ENCODE results near the gene AP1S3.
A peak's percentile ranks its signal among the peaks of the same experiment; 100 is the strongest.

The AP1S3 gene

DNA sequence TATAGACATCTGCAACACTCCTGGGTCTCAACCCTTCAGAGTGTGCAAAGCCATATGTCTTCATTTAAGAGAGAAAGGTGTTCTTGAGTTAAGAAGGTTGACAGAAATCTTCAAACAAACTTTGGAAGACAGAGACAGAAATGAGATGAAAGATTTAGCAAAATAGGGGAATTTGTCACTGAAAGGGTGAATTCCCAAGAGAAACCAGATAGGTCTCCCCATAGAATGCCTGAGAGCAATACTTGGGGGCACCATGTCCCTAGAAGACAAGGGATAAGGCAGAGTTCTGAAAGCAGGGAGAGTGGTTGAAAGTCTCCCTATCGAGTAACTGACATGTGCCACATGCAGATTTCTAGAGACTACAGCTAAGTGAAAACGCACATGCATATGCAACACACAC is 50.0 kb downstream of the AP1S3 start:
- H3K4me3 ChIP-seq (ENCODE audit: low read depth, low read length) = no peak overlapping the region
- TF ChIP-seq, protein P1, sequence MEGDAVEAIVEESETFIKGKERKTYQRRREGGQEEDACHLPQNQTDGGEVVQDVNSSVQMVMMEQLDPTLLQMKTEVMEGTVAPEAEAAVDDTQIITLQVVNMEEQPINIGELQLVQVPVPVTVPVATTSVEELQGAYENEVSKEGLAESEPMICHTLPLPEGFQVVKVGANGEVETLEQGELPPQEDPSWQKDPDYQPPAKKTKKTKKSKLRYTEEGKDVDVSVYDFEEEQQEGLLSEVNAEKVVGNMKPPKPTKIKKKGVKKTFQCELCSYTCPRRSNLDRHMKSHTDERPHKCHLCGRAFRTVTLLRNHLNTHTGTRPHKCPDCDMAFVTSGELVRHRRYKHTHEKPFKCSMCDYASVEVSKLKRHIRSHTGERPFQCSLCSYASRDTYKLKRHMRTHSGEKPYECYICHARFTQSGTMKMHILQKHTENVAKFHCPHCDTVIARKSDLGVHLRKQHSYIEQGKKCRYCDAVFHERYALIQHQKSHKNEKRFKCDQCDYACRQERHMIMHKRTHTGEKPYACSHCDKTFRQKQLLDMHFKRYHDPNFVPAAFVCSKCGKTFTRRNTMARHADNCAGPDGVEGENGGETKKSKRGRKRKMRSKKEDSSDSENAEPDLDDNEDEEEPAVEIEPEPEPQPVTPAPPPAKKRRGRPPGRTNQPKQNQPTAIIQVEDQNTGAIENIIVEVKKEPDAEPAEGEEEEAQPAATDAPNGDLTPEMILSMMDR (IDR thresholded peaks at IDR 0.05; ENCODE audit: borderline replicate concordance, insufficient read depth, low read depth, low read length) = no peak

DNA sequence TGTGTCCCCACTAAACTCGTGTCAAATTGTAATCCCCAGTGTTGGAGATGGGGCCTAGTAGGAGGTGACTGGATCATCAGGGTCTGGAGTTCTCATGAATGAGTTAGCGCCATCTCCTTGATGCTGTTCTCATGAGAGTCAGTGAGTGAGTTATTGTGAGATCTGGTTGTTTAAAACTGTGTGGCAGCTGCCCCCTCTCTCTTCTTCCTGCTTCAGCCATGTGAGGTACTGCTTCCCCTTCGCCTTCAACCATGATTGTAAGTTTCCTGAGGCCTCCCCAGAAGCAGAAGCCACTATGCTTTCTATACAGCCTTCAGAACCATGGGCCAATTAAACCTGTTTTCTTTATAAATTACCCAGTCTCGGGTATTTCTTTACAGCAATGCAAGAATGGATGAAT is 50.4 kb downstream of the AP1S3 start:
- TF ChIP-seq, protein P1 (IDR thresholded peaks at IDR 0.05; ENCODE audit: borderline replicate concordance, insufficient read depth, low read depth, low read length) = no peak
- H3K4me3 ChIP-seq (ENCODE audit: low read depth, low read length) = no peak overlapping the region

DNA sequence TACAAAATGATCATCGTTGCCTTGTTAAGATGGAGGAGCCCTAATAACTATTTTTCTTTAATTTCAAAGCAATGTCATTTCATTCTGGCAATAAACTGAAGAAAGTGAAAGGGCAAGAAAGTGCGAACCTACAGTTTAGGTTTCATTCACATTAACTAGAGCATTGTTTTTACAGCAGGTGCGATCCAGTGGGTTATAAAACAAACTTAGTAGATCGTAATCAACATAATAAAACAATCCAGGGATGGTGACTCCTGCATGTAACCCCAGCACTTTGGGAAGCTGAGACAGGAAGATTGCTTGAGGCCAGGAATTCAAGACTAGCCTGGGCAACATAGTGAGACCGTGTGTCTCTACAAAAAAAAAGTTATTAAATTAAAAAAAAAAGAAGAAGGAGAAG is 51.1 kb downstream of the AP1S3 start:
- no peak overlapping the region for H3K4me3 ChIP-seq (ENCODE audit: low read depth, low read length)
- TF ChIP-seq, protein P1 (IDR thresholded peaks at IDR 0.05; ENCODE audit: borderline replicate concordance, insufficient read depth, low read depth, low read length) = no peak

DNA sequence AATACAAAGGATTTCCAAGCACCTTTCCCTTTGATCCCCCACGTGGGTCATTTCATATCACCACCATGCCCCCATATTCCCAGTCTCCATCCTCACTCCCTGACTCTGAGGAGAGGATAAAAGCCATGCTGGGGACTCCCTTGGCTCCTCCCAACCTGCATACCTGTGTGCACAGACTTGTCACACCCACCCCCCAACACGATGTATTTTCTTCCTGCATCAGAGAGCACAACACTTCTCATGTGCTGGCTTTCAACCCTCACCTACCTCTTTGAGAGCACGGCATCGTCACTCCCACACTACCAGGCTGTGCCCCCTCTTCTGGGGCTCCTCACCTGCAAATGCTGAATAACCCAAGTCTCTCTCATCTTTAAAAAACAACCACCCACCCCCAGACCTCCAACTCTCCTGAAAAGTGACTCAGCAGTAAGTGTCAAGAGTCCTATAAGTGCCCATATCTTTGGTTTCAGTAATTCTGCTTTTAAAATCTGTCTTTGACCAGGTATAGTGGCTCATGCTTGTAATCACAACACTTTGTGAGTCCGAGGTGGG is 53.1 kb downstream of the AP1S3 start:
- H3K4me3 ChIP-seq (ENCODE audit: low read depth, low read length) = no peak overlapping the region
- TF ChIP-seq, protein P1 (IDR thresholded peaks at IDR 0.05; ENCODE audit: borderline replicate concordance, insufficient read depth, low read depth, low read length) = no peak

DNA sequence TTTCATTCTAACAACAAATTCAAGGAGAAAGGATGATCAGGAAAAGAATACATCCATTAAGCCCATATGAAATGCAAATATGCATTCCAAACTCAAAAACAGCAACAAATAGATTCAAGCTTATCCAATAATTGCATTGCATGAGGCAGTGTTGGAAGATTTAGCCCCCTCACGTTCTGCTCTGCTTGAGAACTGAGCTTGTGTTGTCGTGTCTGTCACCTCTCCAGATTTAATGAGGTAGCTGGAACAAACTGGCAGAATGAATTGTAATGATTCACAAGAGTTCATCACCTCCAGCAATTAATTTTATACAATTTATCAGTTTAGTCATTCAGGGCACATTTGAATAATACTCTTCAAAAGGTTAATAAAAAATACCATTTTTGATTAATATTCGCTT is 54.8 kb downstream of the AP1S3 start:
- H3K4me3 ChIP-seq (ENCODE audit: low read depth, low read length) = no peak overlapping the region
- TF ChIP-seq, protein P1 (IDR thresholded peaks at IDR 0.05; ENCODE audit: borderline replicate concordance, insufficient read depth, low read depth, low read length) = no peak

DNA sequence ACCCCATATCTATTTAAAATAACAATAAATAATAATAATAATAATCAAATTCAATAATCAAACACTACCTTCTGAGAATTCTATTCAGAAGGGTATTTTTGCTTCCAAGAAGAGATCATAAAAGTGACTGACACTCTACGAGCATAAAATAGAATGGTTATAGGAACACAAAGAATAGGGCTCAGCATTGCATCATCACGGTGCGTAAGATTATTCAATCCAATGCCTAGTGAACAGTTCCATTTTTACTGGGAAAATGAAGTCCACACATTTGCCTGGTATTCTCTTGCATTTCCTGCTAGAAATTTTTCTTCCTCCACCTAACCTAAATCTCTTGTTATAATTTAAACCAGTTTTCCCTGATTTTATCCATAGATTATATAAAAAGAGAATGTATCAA is 55.8 kb downstream of the AP1S3 start:
- H3K4me3 ChIP-seq (ENCODE audit: low read depth, low read length) = no peak overlapping the region
- TF ChIP-seq, protein P1 (IDR thresholded peaks at IDR 0.05; ENCODE audit: borderline replicate concordance, insufficient read depth, low read depth, low read length) = no peak

DNA sequence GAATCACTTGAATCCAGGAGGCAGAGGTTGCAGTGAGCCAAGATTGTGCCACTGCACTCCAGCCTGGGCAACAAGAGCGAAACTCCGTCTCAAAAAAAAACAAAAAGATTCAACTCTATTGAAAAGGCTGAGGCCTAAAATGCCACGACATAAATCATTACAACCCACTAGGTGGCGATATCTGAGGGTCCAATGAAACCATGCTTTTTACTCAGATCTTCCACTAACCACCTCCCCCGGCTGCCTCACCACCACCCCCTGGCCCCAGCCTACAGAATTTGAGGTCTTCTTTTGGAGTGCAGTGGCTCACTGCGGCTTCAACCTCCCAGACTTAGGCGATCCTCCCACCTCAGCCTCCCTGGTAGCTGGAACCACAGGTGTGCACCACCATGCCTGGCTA is 57.5 kb downstream of the AP1S3 start:
- H3K4me3 ChIP-seq (ENCODE audit: low read depth, low read length) = no peak overlapping the region
- TF ChIP-seq, protein P1 (IDR thresholded peaks at IDR 0.05; ENCODE audit: borderline replicate concordance, insufficient read depth, low read depth, low read length) = peak; percentile 46; the same call in 1 of the 2 replicates
